GM19328 (cell line): Measurements from ENCODE around the gene SSC4D.
"Not testable (repeated sequence)": the region's sequence is repeated elsewhere in the genome, so short reads cannot be mapped to it uniquely, and the experiment has no call there.

Source experiments
- ATAC-seq: cut with Tn5 transposase; IDR thresholded peaks from one replicate; pipeline ENCODE4 v1.9.1; 2021; ENCODE audit warnings: mild to moderate bottlenecking, moderate library complexity; ENCODE audit not compliant: unreplicated experiment

The SSC4D gene

DNA sequence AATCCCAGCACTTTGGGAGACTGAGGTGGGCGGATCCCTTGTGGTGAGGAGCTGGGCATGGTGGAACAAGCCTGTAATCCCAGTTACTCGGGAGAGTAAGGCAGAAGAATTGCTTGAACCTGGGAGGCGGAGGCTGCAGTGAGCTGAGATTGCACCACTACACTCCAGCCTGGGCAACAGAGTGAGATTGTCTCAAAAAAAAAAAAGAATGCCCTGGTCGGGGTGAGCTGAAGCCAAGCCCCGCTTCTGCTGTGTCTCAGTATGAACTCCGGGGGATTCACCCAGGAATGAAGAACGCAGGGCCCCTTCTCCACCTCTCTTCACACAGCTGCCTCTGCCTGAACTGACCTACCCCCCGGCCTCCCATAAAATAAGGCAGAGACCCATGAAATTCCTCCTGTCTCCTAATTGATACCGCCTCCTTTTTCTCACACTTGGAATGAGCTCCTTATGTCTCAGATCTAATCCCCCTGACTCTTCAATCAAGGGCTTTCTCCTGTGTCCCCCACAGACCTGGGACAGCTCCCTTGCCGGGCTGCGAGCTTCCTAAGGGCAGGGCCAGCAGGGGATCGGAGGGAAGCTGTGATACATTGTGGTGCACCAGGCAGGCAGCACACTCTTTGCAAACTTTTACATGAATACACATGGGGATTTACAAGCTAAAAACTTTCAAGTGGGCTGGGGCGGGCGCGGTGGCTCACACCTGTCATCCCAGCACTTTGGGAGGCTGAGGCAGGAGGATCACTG lies 14.3 kb upstream of the SSC4D start:
- no peak for ATAC-seq

DNA sequence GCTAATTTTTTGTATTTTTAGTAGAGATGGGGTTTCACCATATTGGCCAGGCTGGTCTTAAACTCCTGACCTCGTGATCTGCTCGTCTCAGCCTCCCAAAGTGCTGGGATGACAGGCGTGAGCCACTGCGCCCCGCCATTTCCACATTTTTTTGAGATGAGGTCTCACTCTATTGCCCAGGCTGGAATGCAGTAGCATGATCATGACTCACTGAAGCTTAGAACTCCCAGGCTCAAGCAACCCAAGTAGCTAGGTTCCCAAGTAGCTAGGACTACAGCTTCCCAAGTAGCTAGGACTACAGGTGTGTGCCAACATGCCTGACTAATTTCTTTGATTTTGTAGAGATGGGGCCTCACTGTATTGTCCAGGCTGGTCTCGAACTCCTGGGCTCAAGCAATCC lies 11.6 kb upstream of the SSC4D start:
- not testable (repeated sequence) for ATAC-seq

DNA sequence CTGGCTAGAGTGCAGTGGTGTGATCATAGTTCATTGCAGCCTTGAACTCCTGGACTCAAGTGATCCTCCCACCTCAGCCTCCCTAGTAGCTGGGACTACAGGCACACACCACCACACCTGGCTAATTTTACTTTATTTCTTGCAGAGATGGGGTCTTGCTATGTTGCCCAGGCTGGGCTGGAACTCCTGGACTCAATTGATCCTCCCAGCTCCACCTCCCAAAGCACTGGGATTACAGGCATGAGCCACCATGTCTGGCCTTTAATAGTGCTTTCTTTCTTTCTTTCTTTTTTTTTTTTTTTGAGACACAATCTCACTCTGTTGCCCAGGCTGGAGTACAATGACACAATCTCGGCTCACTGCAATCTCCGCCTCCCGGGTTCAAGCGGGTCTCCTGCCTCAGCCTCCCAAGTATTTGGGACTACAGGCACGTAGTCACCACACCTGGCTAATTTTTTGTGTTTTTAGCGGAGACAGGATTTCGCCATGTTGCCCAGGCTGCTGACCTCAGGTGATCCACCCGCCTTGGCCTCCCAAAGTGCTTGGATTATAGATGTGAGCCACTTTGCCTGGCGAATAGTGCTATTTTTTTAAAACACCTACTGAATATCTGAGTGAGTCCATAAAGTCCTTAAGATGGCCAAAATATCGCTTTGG lies 8.3 kb upstream of the SSC4D start:
- not testable (repeated sequence) for ATAC-seq

DNA sequence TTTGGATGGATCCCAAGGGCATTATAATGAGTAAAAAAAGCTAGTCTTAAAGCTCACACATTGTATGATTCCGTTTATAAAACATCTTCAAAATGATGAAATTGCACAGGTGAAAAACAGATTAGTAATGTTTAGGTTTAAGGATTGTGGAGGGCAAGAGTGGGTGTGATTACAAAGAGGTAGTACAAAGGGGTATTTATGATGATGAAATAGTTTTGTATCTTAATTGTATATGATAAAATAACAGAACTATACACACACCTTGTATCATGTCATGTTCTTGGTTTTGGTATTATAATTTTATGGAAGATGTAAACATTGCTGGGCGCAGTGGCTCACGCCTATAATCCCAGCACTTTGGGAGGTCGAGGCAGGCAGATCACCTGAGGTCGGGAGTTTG lies 2.8 kb upstream of the SSC4D start:
- ATAC-seq, result no peak

DNA sequence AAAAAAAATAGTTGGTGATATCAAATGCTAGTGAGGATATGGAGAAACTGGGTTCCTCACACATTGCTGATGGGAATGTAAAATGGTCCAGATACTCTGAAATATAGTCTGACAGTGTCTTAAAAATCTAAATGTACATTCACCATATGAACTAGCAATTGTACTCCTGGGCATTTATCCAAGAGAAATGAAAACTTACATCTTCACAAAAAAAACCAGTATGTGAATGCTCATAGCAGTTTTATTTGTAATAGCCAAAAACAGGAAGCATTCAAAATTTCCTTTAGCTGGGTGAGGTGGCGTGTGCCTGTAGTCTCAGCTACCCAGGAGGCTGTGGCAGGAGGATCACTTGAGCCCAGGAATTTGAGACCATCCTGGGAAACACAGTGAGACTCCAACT lies 2.1 kb upstream of the SSC4D start:
- no peak for ATAC-seq

DNA sequence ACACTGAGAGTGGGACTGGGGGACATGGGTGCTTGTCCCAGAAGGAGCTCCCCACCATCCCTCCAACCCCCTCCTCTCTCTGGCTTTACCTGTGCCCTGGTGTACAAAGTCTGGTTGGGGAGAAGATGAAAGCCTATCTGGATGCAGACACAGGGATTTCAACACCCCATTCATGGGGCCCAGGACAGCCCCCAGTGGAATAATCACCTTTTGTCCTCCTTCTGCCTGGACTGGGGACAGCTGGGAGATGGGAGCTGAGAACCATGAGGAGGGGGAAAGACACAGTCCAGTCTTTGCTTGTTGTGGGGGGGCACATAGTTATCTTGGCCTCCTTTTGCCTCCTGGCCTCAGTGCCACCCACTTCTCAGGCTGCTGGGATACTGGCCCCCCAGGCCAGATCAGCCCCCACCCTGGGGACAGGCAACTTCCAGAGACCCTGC lies 1.4 kb downstream of the SSC4D start:
- no peak for ATAC-seq

DNA sequence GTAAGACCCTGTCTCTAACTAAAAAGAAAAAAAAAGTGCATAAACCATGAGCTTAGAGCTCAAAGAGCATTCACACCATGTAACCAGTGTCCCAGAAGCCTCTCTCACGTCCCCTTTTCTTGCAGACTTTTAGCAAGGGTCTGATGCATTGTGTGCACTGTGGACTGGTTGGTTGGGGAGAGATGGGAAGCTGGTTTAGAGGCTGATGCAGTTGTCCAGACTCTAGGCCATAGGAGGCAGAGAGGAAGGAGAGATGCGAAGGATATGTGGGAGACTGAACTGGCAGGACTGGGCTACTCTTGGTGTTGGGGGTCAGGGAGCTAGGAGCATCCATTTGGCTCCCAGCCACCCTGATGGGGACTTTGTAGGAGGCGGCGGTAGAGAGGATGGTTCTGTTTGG lies 1.8 kb downstream of the SSC4D start:
- ATAC-seq, result no peak

DNA sequence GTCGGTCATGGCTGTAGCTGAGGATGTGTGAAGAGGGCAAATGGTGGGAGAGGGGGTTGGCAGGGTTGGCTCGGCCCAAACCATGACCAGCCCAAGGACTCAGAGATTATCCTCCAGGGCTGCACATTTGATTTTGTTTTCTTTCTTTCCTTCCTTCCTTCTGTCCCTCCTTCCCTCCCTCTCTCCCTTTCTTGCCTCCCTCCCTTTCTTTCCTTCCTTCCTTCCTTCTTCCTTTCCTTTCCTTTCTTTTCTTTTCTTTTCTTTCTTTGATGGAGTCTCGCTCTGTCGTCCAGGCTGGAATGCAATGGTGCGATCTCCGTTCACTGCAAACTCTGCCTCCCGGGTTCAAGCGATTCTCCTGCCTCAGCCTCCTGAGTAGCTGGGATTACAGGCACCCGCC lies 3.8 kb downstream of the SSC4D start:
- ATAC-seq, result no peak

DNA sequence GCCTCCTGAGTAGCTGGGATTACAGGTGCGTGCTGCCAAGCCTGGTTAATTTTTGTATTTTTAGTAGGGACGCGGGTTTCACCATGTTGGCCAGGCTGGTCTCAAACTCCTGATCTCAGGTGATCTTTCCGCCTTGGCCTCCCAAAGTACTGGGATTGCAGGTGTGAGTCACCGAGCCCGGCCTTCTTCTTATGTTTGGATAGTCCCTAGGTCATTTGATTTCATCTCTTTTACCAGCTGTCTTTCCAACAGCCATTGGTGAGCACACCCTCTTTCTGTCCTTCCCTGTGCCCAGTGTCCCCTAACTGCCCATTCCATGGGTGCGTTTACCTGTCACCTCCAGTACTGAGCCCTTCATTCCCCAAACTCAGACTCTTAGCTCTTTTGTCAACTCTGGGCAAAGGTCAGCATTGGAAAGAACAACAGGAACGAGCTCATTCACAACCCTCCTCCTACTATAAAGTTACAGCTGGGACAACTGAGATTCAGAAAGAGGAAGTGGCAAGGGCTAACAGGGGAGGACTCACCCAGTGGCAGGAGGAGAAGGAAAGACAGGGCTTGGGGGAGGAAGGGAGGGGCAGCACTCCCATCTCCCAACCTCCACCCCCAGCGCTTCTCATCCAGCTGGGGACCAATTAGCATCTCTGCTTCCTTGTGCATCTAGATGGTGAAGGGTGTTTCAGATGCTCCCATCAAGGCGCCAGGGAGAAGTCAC lies 5.6 kb downstream of the SSC4D start:
- ATAC-seq, result no peak

DNA sequence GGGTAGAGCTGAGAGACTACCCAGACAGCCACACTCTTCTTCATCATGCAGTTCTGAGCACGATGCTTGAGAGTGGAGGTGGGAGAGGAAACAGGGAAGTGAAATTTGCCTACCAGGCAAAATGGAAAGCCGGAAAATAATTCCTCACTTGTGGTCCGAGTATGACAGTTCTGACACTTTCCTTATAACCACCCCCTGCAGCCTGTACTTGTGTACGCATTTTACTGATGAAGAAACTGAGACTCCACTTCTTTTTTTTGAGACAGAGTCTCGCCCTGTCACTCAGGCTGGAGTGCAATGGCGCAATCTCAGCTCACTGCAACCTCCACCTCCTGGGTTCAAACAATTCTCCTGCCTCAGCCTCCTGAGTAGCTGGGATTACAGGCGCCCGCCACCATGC lies 6.4 kb downstream of the SSC4D start:
- not testable (repeated sequence) for ATAC-seq

DNA sequence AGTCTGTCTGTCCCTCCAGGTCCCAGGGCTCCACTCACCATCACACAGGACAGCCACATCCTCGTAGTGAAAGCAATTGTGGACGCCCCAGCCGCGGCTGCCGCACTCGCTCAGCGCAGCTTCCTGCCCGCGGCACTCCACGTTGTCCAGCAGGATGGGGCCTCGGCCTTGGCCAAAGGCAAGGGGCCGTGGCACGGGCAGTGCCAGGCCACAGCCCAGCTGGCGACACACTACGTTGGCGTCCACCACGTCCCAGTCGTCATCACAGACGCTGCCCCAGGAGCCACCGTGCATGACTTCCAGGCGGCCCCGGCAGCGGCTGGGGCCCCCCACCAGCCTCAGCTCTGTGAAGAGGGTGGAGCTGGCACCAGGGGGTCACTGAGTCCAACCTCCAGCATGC lies 9.2 kb downstream of the SSC4D start:
- no peak for ATAC-seq

DNA sequence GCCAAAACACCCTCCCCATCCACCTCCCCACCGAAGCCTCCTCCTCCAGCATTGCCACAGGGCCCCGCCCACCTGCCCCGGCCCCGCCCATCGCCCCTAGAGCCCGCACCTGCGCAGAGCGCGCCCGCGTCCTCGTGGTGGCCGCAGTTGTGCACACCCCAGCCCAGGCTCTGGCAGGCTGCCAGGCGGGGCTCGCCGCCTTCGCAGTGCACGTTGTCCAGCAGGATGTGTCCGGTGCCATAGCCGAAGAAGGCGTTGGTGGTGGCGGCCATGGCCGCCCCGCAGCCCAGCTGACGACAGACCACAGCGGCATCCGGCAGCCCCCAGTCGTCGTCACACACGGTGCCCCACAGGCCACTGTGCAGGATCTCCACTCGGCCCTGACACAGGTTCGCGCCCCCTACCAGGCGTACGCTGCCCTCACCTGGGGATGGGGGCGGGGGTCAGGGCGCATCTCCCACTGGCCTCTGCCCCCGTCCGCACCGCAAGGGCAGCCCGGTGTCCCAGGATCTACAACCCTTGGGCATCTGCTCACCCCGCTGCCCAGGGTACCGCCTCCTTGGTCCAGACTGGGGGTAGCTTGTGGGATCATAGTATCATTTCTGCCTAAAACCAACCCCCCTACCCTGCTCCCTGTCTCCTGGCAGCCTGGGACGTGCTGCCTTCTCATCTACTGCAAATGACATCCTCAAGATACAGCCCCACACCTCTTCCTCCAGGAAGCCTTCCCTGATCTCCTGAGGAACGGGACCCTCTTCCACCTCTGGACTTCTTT lies 11.9 kb downstream of the SSC4D start:
- no peak for ATAC-seq

DNA sequence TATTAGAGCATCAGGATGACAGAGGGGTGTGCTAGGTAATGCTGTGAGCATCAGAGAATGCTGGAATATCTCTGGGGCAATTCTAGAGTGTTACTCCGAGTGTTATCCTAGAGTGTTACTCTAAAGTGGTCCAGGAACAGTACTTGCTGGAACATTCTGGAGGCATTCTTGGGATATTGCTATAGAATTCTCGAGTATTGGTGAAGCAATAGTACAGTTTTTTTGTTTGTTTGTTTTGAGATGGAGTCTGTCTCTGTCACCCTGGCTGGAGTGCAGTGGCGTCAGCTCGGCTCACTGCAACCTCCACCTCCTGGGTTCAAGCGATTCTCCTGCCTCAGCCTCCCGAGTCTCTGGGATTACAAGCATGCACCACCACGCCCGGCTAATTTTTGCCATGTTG lies 12.6 kb downstream of the SSC4D start:
- ATAC-seq, result no peak

DNA sequence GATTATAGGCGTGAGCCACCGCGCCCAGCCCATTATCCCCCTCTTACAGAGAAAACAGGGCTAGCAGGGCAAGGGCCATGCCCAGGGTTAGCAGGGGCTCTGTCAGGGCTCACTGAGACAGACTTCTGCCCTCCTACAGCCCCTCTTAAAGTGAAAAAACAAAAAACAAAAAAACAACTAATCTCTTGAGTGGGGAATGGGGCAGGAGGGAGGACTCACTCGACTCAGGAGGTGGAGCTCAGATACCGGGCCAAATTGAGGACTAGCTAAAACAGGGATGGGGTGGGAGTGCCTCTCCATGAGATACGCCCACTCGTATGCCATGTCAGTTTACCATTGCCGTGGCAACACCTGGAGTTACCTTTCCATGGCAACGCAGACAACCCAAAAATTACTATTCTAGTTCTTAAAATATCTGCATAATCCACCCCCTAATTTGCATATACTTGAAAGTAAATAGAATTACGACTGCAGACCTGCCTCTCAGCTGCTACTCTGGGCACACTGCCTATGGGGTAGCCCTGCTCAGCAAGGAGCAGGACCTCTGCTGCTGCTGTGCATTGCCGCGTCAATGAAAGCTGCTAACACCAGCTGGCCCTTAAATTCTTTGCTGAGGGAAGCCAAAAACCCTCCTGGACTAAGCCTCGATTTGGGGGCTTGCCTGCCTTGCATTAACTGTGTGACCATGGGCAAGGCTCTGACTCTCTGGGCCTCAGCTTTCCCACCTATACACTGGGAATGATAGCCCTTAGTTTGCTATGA lies 13.4 kb downstream of the SSC4D start:
- ATAC-seq, result no peak

DNA sequence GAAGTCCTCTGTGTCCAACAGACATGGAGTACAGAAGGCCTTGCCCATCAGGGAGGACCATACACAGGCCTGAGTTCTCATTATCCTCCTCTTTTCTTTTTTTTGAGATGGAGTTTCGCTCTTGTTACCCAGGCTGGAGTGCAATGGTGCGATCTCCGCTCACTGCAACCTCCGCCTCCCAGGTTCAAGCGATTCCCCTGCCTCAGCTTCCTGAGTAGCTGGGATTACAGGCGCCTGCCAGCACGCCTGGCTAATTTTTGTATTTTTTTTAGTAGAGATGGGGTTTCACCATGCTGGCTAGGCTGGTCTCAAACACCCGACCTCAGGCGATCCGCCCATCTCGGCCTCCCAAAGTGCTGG lies 13.9 kb downstream of the SSC4D start:
- not testable (repeated sequence) for ATAC-seq

DNA sequence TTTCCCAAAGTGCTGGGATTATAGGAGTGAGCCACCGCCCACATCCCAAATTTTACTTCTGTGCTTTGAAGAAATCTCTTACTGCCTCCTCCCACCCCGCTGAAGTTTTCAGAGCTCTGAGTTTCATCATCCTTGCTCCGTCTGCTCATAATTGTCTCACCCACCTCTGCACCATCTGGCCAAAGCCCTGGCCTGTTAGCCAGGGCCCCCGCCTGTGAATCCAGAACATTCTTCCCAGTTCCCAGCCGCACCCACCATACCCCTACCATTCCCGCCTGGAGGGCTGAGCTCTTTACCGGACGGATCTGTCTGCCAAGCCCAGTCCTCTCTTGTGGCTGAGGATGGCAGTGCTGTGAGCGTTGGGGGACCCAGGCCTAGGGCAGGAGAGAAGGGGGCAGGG lies 14.5 kb downstream of the SSC4D start:
- ATAC-seq, result no peak

DNA sequence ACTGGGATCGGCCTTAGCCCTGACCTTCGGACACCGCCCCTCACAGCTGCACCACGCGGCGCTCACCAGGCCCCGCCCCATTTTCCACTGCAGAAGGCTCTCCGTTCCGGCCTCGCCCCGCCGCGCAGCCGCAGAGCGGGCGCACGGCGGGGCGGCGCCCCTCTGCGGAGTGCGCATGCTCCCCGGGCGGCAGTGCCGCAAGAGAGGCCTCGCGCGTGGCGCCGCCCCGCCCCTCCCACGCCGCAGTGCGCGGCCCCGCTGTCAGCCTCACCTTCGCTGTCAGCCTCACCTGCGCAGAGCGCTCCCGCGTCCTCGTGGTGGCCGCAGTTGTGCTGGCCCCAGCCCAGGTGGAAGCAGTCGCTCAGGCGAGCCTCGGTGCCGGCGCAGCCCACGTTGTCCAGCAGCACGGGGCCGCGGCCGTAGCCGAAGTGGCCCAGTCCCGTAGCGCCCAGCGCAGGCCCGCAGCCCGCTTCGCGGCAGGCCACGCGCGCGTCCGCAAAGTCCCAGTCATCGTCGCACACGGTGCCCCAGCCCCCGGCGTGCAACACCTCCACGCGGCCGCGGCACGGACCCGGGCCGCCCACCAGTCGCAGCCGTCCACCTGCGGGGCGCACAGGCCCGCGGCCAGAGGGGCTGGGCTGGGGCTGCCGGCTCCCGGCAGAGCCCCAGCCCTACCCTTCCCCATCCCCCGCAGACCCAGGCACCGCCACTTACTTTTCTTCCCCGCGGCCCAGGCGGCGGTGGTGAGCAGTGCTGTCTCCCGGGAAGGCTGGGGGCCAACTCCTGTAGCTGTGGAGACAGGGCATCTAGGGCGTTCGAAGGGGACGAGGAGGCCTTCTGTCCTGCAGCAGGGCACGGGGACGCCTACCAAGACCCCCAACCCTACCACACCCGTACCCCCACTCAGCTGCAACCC lies 16.1 kb downstream of the SSC4D start:
- peak; percentile 81 for ATAC-seq

DNA sequence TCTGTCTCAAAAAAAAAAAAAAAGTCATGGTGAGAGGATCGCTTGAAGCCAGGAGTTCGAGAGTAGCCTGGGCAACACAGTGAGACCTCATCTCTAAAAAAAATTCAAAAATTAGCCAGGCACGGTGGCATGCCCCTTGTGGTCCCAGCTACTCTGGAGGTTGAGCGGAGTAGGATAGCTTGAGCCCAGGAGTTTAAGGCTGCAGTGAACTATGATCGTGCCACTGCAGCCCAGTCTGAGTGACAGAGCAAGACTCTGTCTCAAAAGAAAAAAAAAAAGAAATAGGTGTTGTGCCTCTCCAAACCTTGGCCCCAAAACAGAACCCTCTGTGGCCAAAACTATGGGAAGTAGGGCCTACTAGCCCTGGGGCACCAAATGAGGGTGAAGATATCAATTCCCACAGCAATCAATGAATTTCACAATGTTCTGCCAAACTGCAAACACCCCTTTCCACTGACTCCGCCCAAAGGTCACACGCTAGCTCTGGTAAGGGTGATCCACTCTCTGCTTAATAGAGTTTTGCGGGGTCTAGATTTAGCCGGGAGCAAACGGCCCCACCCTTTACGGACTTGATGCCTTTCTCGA lies 16.9 kb downstream of the SSC4D start:
- ATAC-seq, result no peak

DNA sequence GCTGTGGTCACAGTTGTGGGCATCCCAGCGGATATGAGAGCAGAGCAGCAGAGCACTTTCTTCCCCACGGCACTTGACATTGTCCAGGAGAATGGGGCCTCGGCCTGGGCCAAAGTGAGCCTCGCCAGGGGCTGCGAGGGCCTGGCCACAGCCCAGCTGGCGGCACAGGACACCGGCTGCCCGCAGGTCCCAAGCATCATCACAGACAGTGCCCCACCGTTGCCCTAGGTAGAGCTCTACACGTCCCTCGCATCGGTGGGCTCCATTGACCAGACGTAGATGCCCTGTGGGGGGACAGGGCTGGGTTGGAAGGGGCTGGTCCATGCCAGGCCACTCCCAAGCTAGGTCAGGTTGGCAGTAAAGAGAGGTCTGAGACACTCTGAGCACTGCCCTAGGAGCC lies 19.4 kb downstream of the SSC4D start:
- ATAC-seq, result no peak
